Amygdala (tissue), 56 donors: ENCODE results near the gene SFXN4.

ENCODE experiments used
- DNase-seq, 56 donors: peaks; one replicate each; lab custom pipeline; 2025; lab: John Stamatoyannopoulos, UW

Gene SFXN4, protein sequence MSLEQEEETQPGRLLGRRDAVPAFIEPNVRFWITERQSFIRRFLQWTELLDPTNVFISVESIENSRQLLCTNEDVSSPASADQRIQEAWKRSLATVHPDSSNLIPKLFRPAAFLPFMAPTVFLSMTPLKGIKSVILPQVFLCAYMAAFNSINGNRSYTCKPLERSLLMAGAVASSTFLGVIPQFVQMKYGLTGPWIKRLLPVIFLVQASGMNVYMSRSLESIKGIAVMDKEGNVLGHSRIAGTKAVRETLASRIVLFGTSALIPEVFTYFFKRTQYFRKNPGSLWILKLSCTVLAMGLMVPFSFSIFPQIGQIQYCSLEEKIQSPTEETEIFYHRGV

DNA sequence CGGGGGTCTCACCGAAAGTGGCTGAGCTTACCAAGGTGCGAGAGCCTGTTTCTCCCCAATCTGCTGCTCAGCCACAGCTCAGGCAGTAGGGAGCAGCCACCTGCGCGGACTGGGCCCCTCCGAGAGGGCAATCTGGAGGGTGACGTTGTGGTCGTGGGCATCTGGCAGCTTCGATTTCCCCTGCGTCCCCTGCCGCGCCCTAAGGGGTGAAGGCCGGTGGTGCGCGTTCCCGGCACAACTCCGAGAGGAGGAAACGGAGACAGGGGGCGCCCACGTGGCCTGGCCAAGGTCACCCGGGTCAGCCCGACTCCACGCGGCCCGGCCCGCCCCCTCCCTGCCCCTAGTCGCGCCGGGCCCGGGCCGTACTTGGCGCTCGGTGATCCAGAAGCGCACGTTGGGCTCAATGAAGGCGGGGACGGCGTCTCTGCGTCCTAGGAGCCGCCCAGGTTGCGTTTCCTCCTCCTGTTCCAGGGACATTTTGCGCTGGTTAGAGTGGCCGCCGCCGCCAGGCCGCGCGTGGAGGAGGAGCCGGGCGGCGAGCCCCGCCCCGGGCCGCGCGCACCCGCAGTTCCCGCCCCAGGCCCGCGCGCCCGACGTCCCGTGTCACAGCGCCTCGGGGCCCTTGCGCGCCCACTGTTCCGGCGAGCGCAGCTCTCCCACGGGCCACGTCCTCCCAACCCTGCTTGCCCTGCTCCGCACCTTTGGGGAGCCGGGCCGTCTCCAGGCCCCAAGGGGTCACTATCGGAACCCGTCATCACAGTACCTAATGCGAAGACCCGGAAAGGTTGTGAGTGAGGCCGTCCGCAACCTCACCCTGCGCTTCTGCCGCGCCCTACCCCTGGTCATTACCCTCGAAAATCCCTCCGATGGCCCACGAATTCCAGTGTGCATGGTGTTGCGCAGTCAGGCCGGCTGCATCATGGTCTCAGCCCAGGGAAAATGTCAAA lies at the start of gene SFXN4:
SFXN4 (minus strand) TSS at position 544 of the 947 bp plus-strand sequence; CDS start at position 477, 67 bp downstream.
- DNase-seq: peak; percentile 26 to 90 (median 80)

DNA sequence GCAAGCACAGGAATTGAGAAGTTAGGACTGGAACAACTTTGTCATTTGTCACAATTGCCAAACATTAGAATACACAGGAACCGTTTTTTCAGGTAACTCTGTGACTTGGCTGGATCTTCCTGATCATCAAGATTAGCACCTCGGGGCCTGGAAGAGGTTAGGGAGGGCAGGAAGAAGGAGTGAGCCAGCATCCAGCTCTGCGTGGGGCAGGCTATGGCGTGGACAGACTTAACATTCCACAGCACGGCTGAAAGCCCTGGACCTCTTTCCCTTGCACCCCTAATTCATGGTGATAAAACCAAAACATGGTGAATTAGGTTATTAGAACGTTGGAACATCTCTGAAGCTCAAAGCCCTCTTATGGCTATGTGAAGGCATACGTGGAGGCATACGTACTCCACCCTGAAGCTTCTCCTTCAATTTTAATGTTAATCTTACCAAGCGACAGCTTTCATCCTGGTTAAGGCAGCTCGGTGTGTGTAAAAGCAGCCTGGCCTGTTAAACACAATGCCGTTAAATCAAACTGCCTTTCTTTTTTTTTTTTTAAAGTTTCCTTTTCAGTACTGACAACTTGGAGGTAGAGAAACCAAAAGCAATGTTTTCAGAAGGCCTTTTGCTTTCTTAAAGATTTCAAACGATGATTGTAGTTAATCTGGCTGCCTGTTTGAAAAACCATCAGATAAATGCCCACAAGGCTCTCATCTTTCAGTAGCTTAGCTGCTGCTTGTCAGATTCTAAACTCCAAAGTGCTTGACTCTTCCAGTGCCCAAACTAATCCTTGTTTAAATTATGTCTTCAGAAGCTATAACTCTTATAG lies 46.3 kb upstream of the SFXN4 start:
- no peak for DNase-seq

DNA sequence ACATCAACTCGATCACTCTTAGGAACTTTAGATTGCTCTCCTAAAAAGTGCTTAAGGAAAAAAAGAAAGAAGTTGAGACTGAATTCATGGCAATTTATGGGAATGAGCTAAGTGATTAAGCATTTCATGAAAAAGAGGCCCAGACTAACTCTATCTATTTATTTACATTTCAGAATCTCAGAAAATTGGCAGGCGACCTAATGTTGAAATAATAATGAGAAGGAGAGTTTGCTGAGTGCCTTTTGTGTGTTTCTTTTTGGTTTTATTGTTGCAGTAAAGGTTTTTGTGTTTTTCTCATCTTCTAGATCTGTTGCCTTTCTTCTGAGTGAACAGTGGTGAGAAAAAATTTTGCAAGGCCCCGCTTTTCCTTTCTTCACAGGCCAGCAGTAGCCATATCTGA lies 45.7 kb upstream of the SFXN4 start:
- DNase-seq: no peak

DNA sequence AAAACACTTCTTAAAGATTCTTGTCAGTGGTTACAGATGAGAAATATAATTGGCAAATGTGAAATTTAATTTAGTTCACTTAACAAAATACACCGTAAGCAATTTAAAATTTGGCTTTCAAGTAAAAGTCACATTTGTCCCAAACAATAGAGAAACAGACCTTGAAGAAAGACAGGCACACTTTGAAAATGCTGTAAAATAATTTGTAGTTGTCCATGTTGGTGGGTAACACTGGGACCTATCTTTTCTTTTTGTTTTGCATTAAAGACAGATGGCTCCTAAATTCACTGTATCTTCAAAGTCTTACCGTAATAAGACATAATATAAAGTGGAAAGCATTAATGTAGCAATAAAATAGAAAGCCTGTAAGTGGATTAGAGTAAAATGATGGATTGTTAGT lies 45.1 kb upstream of the SFXN4 start:
- no peak for DNase-seq

DNA sequence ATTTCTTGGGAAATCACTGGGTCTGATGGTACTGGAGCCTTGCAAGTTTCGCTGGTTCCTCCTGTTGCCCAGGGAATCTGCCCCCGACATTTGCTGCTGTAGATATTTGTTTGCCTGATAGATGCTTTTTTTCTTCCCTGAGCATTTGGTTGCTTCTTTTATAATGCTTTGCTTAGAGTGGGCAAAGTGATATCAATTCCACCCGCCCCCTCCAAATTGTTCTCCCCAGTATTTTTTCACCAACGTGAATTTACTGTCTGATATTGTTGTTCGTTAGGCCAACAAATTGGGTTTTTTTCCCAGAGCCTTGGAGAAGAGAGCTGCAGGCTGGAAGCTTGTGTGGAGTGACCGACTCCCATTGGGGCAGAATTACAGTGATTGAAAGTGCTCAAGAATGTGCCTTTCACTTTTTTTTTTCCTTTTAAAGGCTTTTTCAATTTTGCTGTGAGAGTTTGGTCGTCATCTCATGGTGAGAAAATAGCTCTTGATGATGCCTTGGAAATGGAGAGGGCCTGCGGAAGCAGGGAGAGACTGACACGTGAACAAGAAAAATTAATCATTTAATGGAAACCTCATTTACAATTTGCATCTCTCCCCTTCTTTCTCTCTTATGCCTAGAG lies 44.3 kb upstream of the SFXN4 start:
- DNase-seq: peak in 1 of 56 donors; percentile 6

DNA sequence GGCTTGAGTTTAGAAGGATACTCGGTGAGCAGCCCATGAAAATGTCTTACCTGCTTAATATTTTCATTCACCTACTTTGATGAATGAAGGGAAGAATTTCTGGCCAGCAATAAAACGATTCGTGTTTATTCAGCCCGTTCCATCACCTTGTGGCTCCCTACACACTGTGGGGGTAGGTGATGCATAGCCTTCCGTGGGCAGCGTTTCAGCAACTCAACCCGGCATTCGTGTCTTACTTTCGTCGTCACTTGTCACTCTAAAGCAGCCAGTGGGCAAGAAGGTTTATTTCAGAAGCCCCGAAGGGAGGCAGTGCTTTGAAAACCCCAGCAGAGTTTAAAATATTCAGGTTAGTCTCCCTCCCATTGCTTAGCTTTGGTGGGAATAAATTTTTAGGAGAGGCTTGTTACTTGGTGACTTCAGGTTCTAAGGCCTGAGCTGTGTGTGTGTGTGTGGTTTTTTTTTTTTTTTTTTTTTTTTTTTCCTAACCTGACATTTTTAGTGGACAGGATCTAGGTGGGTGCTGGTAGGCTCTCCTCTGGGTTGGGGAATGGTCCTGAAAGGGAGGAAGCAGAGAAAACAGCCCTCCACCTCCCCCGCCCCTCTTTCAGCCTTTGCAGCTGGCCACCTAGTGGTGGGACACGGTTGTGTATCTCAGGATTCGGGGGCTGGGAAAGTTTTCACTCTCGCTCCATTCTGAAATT lies 43.7 kb upstream of the SFXN4 start:
- DNase-seq: peak in 36 of 56 donors; percentile 2 to 58 (median 25)

DNA sequence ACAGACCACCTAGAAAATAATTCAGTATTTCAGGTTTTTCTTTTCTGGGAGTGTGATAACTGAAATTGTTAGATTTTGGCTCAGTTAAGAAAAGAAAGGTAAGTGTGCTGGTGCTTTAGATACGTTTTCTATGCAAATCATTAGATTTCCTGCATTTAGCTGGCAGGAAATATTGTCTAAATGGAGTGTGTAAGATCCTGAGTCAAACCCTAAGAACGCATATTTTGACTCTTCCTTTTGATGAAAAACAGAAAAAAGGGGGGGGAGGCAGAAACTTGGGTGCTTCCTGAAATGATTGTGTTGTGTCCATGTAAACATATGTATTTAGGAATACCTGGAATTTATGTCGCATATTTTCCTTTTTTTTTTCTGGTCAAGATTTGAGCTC lies 43.0 kb upstream of the SFXN4 start:
- DNase-seq: no peak

DNA sequence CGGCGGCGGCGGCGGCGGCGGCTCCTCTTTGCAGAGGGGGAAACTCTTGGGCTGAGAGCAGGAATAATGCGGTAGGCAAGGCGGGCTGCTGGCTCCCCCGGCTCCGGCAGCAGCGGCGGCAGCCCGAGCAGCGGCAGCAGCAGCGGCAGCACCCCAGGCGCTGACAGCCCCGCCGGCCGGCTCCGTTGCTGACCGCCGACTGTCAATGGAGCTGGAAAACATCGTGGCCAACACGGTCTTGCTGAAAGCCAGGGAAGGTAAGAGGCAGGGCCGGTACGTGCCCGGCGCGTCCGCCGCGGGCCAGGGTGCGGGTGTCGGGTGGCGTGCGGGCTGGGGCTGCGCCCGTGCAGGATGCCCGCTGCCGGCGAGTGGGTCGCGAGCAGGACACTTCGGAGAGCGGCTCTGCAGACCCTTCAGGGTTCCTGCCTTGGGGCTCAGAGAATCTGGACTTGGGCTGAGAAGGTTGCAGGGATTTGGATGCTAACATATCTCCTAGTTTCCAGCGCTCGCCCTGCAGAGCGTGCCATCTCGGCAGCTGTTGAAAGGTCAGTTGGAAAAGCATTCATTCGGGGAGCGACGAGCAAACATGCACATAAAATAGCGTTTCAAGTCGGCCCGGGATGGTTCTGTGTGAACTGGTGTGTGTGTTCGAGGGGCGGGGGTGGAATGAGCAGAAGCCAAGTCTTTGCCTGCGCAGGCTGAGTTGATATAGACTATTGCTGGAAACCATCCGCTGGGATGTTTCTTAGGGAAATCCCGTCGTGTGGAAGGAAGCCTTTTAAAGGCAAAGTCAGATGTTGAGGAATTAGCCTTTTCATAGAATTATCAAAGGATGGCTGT lies 42.4 kb upstream of the SFXN4 start:
- DNase-seq: peak in 39 of 56 donors; percentile 7 to 86 (median 58)

DNA sequence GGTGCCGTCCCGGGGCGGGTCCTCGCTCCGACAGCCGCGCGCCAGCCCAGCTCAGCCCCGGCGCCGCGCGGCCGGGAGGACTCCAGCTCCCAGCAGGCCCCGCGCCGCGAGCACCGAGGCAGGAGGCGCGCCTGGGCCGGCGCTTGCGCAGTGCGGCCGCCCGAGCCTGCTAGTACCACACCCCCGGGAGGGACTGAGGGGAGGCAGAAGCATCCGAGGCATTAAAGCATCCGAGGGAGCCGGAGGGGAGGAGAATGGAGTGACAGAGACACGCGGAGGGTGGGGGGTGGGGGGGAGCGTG lies 41.8 kb upstream of the SFXN4 start, which contains the start of gene GRK5:
GRK5 (plus strand) TSS at position 206 of the 301 bp plus-strand sequence. CDS start 347 bp downstream, outside the sequence.
- DNase-seq: peak; percentile 52 to 95 (median 89)

DNA sequence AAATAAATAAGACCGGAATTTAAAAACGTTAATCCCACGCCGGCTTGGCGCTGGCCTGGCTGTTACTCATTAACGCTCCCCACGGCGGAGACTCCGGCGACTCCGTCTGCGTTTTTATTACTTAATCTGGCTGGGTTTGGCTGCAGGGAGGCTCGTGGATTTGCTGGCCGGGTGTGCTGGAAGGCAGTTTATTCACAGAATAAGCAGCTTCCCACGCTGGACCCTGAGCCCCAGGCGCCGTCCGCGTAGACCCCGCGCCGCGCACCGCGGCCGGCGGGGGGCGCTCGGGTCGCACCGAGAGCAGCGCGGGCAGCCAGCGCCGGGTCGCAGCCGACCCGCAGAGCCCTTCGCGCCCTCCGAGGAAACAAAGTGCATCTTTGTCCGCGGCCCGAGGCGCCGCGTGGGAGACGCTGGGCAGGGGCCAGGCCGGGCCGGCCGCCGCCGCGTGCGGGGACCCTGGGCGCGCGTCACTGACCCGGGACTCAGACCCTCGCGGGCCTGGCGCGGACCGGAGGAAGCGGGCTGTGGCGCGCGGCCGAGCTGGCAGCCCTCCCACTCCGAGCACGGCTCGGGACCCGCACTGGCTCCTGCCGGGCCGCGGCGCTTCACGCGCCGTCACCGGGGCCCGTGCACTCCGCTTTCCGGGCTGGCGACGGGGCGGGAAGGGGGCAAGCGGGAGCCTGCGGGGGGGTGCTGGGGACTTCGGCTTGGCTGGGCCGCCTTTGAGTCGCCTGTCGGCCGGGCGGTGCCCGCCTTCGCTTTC lies 41.3 kb upstream of the SFXN4 start:
- peak in 48 of 56 donors; percentile 9 to 84 (median 62) for DNase-seq

DNA sequence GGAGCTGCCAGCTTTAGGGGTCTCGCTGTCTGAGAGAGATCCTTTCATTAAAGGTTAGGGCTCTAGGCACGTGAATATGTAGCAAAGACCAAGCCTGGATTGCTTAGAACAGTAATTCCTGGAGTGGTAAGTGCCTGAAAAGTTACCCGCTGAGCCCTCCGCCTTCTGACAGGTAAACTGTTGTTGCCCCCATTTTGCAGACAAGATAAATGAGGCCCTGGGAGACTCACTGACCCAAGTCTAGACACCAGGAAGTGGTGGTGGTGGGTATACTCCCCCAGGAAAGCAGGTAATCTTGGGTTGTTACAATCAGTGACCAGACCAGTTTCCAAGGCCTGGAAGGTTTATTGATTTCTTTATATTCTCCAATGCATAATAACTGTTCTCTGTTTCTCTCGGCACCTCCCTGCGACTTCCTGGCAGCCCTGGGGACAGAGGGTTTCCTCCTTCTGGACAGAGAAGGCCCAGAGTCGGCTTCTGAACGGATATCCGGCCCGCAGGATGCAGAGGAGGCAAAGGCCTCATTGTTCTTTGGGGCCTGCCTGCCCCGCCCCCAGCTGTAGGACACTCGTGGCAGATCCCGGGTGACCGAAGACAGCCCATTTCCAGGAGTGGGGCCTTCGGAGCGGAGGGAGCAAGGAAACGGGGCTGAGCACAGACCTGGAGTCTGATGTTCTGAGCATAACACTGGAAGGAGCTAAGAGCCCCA lies 40.5 kb upstream of the SFXN4 start:
- DNase-seq: peak in 27 of 56 donors; percentile 9 to 64 (median 40)

DNA sequence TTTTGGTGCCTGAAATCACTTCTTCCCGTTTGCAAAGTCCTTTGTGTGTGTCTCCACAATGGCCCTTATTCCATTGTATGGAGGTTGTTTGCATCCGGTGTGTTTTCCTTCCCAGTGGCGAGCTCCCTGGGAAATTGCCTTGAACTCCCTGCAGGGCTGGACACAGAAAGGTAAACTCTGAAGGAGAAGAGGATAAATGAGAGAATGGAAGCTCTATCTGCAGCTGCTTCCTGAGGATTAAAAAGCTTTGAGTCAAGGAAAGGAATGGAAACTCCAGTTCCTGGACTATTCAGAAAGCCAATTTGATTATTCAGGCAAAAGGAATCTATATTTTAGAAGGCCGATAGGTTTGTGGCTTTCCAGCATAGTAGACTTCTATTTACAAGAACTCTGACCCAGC lies 37.5 kb upstream of the SFXN4 start:
- no peak for DNase-seq

DNA sequence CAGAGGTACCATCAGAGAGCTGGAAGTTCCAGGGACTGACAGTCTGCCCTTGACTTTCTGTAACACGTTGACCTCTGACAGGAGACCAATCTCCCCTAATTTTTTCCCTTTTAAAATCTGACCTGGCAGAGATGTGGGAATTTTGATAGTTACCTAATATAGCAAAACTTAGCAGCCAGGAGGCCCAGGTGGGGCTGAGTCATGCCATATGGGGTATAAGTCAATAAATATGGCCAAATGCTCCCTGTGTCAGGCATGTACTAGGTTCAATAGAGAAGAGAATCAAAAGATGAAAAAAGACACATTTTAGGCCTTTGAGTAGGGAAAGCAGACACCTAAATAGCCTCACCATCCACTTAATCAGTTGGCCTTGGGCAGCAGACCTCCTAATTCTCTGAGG lies 35.7 kb upstream of the SFXN4 start:
- no peak for DNase-seq

DNA sequence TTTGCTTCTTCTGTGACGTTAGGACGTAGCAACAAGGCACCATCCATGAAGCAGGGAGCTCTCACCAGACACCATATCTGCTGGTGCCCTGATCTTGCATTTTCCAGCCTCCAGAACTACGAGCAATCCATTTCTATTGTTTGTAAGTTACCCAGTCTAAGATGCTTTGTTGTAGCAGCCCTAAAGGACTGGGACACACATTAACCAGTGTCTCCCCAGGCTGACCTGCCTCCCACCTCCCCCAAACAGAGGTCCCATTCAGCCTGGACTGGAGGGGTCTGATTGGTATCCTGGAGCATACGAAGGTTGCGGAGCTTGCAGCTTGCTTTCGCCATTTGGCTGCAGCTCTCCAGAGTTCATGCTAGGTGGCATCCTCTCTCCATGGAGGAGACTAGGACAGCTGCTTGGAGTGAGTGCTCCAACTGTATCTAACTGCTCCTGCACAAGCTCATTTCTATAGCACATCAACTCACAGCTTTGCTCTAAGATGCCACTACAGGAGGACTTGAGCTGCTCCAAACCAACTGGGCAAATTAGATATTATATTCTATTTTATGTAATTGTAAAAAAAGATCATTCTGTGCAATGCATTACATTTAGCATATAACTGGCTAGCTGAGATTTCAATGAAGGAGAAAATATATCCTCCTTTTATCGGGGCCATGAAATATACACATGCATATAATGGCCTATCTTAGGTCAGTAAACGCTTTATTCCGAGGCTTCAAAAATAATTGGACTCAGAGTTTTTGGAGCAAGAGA lies 33.9 kb upstream of the SFXN4 start:
- DNase-seq: peak in 49 of 56 donors; percentile 7 to 79 (median 47)

DNA sequence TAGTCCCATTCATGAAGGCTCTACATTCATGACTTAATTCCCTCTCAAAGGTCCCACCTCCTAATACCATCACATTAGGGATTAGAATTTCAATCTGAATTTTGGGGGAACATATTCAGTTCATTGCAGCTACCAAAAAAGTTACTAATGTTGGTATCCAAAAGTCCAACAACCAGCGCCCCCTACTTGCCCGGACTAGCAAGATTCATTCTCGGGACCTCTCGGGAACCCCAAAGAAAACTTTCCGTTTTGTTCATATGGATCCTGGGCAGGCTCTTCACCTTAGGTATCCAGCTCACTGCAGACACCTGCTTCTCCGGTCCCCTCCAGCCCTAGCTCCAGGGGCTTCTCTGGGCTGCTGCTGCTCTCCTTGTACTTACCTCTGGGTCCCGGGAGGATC lies 32.9 kb upstream of the SFXN4 start:
- peak in 3 of 56 donors; percentile 8 to 35 (median 16) for DNase-seq

DNA sequence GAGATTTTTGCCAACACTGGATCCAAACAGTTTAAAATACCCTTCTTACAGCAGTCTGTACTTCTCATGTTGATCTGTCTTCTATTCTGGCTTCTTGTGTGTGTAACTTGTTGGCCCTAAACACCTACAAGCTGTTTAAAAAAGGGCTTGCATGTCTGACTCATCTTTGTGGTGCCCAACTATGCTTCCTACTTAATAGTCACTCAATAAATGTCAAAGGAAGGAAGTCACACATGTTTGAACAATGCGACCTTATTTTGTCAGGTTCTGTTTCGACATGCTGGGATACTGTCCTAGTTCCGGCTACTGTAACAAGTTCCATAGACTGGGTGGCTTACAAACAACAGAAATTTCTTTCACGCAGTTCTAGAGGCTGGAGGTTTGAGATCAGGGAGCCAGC lies 32.4 kb upstream of the SFXN4 start:
- DNase-seq: no peak
